DOHH2 (cell line): ENCODE data around the gene ADNP.

Experiments used
- H3F3A ChIP-seq: fragments of 200-600 bp; sonication (generic), shearing (Covaris generic); 2 replicates; pipeline ENCODE4 v1.6.0; 2016; ENCODE audit warnings: antibody characterized with exemption, mild to moderate bottlenecking; ENCODE audit not compliant: control insufficient read depth, insufficient read depth
- H3K27ac ChIP-seq: fragments of 200-600 bp; sonication (generic); 2 replicates; pipeline ENCODE4 v1.5.1; 2014; ENCODE audit warnings: low read depth, mild to moderate bottlenecking, low read length, moderate library complexity
- H3K27me3 ChIP-seq: fragments of 200-600 bp; sonication (generic); 2 replicates; pipeline ENCODE4 v1.6.1; 2014; ENCODE audit warnings: mild to moderate bottlenecking, low read length, mixed read lengths; ENCODE audit not compliant: control insufficient read depth
- H3K36me3 ChIP-seq: fragments of 200-600 bp; sonication (generic); 2 replicates; pipeline ENCODE4 v1.6.1; 2014; ENCODE audit warnings: mild to moderate bottlenecking, low read length, moderate library complexity, mixed read lengths; ENCODE audit not compliant: control insufficient read depth
- H3K4me1 ChIP-seq: fragments of 200-600 bp; sonication (generic); 2 replicates; pipeline ENCODE4 v1.6.1; 2014; ENCODE audit warnings: mild to moderate bottlenecking, low read length, mixed read lengths; ENCODE audit not compliant: control insufficient read depth
- H3K4me2 ChIP-seq: fragments of 200-600 bp; sonication (generic); 2 replicates; pipeline ENCODE4 v1.6.0; 2014; ENCODE audit warnings: mild to moderate bottlenecking, low read length, moderate library complexity
- H3K4me3 ChIP-seq: fragments of 200-600 bp; sonication (generic); 2 replicates; pipeline ENCODE4 v1.5.1; 2014; ENCODE audit warnings: mild to moderate bottlenecking, low read length, mixed read lengths
- H3K79me2 ChIP-seq: fragments of 200-600 bp; sonication (generic); 2 replicates; pipeline ENCODE4 v1.6.1; 2014; ENCODE audit warnings: mild to moderate bottlenecking, low read length, mixed read lengths; ENCODE audit not compliant: control insufficient read depth
- H3K9me2 ChIP-seq: fragments of 200-600 bp; sonication (generic); replicated peaks from 2 replicates; pipeline ENCODE4 v1.6.1; 2014; ENCODE audit warnings: mild to moderate bottlenecking, low read length, mixed read lengths; ENCODE audit not compliant: control insufficient read depth
- H3K9me3 ChIP-seq: fragments of 200-600 bp; sonication (generic); 2 replicates; pipeline ENCODE4 v1.6.1; 2014; ENCODE audit warnings: antibody characterized with exemption, low read length, mixed read lengths; ENCODE audit not compliant: control insufficient read depth, insufficient read depth
- H4K20me1 ChIP-seq: fragments of 200-600 bp; sonication (generic); 2 replicates; pipeline ENCODE4 v1.6.0; 2014; ENCODE audit warnings: low read depth, mild to moderate bottlenecking, antibody characterized with exemption, low read length, moderate library complexity; ENCODE audit not compliant: control insufficient read depth, insufficient read depth
- CTCF ChIP-seq: fragments of 200-600 bp; sonication (generic); IDR thresholded peaks from one replicate; pipeline ENCODE4 v1.5.1; 2014; ENCODE audit warnings: antibody characterized with exemption, mild to moderate bottlenecking, low read depth, low read length; ENCODE audit not compliant: poor library complexity, severe bottlenecking
- EZH2phosphoT487 ChIP-seq: fragments of 200-600 bp; sonication (generic); IDR thresholded peaks from 2 replicates; pipeline ENCODE4 v1.6.1; 2017; ENCODE audit warnings: borderline replicate concordance, mild to moderate bottlenecking, antibody characterized with exemption, low read length, moderate library complexity, mixed read lengths

The ADNP gene

GRCh38 chr20:50873585-50873984 is 57.7 kb downstream of the ADNP start:
- H3K27me3 ChIP-seq = no peaks in the 10 kb centered on the region
- no peak overlapping the region for H3K4me2 ChIP-seq
- TF ChIP-seq EZH2phosphoT487 = no peak
- no peak for TF ChIP-seq CTCF
- H3F3A ChIP-seq = peaks cover 2% of the 10 kb centered on the region; the same call in 1 of the 2 replicates
- peaks cover 86% of the 10 kb centered on the region for H3K36me3 ChIP-seq
- H3K9me3 ChIP-seq = no peaks in the 10 kb centered on the region
- peaks cover 37% of the 10 kb centered on the region for H3K79me2 ChIP-seq
- no peaks in the 10 kb centered on the region for H4K20me1 ChIP-seq
- peaks cover 42% of the 10 kb centered on the region for H3K4me1 ChIP-seq
- H3K27ac ChIP-seq = no peak overlapping the region; the same call in 1 of the 2 replicates
- H3K4me3 ChIP-seq = no peak overlapping the region
- no peaks in the 10 kb centered on the region for H3K9me2 ChIP-seq

DNA sequence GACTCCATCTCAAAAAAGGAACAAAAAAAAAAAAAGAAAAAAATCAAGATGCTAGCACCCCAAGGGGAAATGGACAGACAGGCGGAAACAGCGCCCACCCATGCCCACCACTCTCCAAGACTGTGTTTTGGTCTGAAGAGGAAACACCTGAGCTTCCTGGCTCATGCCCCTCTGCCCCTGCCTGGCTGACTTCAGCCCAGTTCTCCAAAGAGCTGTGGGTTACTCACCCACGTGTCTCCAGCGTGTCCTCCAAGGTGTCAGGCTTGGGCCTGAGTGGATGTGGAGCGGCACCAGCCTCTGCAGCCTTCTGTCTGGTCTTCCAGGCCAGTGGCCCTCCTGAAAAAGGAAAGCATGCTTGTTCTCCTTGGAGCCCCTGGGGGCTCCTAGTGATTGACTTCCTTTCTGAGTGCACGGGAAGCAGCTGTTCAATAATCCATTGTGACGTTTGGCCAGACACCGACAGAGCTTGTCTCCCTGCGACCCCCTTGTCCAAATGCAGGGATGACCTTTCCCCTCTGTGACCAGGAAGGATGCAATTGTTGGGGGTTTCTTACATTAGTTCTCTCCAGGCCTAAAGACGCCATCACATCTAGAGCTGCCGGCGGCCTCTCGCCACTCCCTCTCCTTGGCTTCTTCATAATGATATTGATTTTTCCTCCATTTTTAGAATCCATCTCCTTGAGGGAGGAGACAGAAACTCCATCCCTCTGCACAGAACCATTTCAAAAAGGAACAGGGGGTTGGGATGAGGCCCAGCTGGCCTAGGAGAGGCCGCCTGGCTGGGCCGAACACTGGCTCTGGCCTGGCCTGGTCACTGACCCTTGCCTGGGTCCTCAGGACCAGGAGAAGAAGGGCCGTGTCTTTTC is 58.4 kb downstream of the ADNP start:
- Histone ChIP-seq H3K4me1 (peaks cover 42% of the 10 kb centered on the region), H3K4me2 (no peak overlapping the region), H4K20me1 (no peaks in the 10 kb centered on the region), H3K4me3 (no peak overlapping the region), H3K9me2 (no peaks in the 10 kb centered on the region), H3K27ac (peak overlapping the region; percentile 67), H3K9me3 (no peaks in the 10 kb centered on the region), H3K27me3 (no peaks in the 10 kb centered on the region), H3K79me2 (peaks cover 45% of the 10 kb centered on the region), H3F3A (peaks cover 2% of the 10 kb centered on the region; the same call in 1 of the 2 replicates), H3K36me3 (peaks cover 84% of the 10 kb centered on the region)
- TF ChIP-seq CTCF = no peak

DNA sequence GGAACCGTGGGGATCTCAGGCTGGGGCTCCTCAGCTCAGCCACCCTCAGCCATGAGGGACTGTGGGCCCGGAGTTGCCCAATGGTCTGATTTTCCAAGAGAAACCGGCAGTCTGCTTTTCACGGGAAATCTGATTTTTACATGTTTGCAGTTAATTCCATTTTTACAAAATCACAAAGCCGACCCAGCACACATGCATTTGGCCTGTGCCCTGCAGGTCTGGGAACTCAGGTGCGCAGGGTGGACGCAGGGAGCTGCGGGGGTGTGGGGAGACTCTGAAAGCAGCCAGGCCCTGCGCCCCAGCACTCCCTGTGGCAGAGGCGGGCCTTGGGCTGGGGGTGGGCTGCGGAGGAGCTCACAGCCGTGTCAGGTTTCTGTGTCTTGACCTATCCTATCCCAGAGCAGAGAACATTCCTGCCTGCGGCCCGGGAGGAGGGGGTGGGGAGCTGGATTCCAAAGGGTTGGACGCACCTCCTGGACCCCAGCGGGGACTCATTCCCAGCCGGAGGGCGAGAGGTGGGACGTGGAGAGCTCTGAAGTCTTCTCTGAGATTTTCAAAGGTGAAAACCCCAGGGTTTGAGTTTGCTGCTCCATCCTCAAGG is 60.6 kb downstream of the ADNP start:
- Histone ChIP-seq H3K27me3 (no peaks in the 10 kb centered on the region), H3K79me2 (peaks cover 63% of the 10 kb centered on the region), H4K20me1 (no peaks in the 10 kb centered on the region), H3K4me2 (peak overlapping the region; percentile 49; the same call in 1 of the 2 replicates), H3K4me3 (no peak overlapping the region), H3K4me1 (peaks cover 42% of the 10 kb centered on the region), H3K9me3 (no peaks in the 10 kb centered on the region), H3F3A (peaks cover 2% of the 10 kb centered on the region; the same call in 1 of the 2 replicates), H3K9me2 (no peaks in the 10 kb centered on the region), H3K27ac (no peak overlapping the region; the same call in 1 of the 2 replicates), H3K36me3 (peaks cover 83% of the 10 kb centered on the region)
- TF ChIP-seq EZH2phosphoT487 = no peak
- TF ChIP-seq CTCF = no peak
